ENCODE measurements around the gene IDH2. TPM values are rescaled to one million over a fixed set of nuclear protein-coding genes. Genes with fewer than 3 reads are reported as not detected.

Gene IDH2
- 35.2 and 51.6 TPM in 2 replicates for total RNA-seq

DNA sequence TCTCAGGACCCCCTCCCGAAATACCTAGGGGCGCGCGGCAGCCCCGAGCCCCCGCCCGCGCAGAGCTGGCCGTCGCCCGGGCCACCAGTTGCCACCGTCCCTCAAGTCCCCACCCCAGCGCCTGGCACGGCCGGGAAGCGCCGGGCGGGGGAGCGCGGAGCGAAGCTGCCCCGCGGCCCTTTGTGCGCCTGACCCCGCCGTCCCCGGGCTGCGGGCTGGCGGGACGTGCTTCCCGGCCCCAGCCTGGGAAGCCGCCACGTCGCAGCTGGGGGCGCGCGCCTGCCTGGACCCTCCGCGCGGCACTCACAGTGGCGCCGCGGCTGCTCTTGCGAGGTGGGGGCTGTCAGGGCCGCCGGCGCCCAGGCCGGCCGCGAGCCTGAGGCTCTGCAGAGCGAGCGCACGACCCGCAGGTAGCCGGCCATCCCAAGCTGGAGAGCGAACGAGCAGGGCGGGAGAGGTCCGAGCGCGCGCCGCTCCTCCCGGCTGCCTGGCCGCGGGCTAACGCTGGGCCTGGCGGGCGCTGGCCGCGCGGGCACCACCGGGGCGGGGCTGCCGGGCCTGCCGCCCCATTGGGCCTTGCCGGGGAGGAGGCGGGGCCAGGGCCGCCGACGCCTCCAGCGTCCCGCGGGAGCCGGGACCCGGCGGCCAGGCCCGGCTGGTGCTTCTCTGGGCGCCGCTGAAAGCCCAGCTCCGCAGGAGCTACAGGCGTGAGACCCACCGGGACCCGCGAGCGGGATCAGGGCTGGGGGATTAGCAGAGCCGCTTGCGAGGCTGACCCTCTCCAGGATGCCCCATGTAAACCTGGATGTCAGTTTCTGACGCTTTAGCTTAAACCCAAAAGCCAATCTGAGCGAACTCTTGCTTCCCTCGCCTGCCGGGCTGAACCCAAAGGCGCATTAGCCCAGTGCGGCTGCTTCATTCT, at the start of gene IDH2:
Gene IDH2, minus strand, starts transcription at position 500 of the 922 bp plus-strand sequence. Its CDS starts 78 bp downstream, at position 422.

Other genes with a start within 250 kb of the IDH2 start
- gene AP3S2, start 208.5 kb downstream of the IDH2 start, total RNA-seq, result 46.8 and 75.0 TPM in 2 replicates
- 7.6 and 11.3 TPM in 2 replicates for gene ARPIN, start 189.5 kb downstream of the IDH2 start, total RNA-seq
- 5.1 and 11.3 TPM in 2 replicates for gene ZNF710, start 101.1 kb downstream of the IDH2 start, total RNA-seq
- 8.8 and 24.2 TPM in 2 replicates for gene SEMA4B, start 98.9 kb upstream of the IDH2 start, total RNA-seq
- gene CIB1, start 131.5 kb upstream of the IDH2 start, total RNA-seq, result 27.1 and 57.3 TPM in 2 replicates
- 3.9 and 4.2 TPM in 2 replicates for gene GDPGP1, start 131.7 kb upstream of the IDH2 start, total RNA-seq
- not detected in 2 replicates for gene TTLL13, start 147.1 kb upstream of the IDH2 start, total RNA-seq
- 90.3 and 122 TPM in 2 replicates for gene NGRN, start 163.2 kb upstream of the IDH2 start, total RNA-seq
- 1.7 and 3.1 TPM in 2 replicates for gene ZNF774, start 249.8 kb upstream of the IDH2 start, total RNA-seq

Data from regular cardiac myocyte (primary cell).